ENCODE results near the gene PSMC1.
A peak's percentile ranks its signal among the peaks of the same experiment; 100 is the strongest.

The PSMC1 gene

GRCh38 chr14:90290337-90291011 is 34.1 kb downstream of the PSMC1 start:
- Mint-ChIP-seq H3K36me3 (peaks cover 9% of the 10 kb centered on the region), H3K27ac (no peak overlapping the region), H3K4me1 (no peaks in the 10 kb centered on the region), H3K27me3 (no peaks in the 10 kb centered on the region), H3K9me3 (no peaks in the 10 kb centered on the region), H3K4me3 (no peak overlapping the region)

GRCh38 chr14:90291699-90292098 is 35.3 kb downstream of the PSMC1 start:
- no peaks in the 10 kb centered on the region for H3K27me3 Mint-ChIP-seq
- H3K27ac Mint-ChIP-seq = peak overlapping the region; percentile 46
- no peaks in the 10 kb centered on the region for H3K4me1 Mint-ChIP-seq
- no peaks in the 10 kb centered on the region for H3K9me3 Mint-ChIP-seq
- H3K36me3 Mint-ChIP-seq = peaks cover 9% of the 10 kb centered on the region
- no peak overlapping the region for H3K4me3 Mint-ChIP-seq

GRCh38 chr14:90293766-90294730 is 37.7 kb downstream of the PSMC1 start:
- no peak overlapping the region for H3K4me3 Mint-ChIP-seq
- H3K27ac Mint-ChIP-seq = peak overlapping the region; percentile 13
- no peaks in the 10 kb centered on the region for H3K9me3 Mint-ChIP-seq
- H3K4me1 Mint-ChIP-seq = no peaks in the 10 kb centered on the region
- H3K36me3 Mint-ChIP-seq = peaks cover 9% of the 10 kb centered on the region
- no peaks in the 10 kb centered on the region for H3K27me3 Mint-ChIP-seq

GRCh38 chr14:90294872-90295271 is 38.5 kb downstream of the PSMC1 start:
- peaks cover 9% of the 10 kb centered on the region for H3K36me3 Mint-ChIP-seq
- H3K27me3 Mint-ChIP-seq = no peaks in the 10 kb centered on the region
- H3K4me3 Mint-ChIP-seq = no peak overlapping the region
- H3K9me3 Mint-ChIP-seq = no peaks in the 10 kb centered on the region
- no peak overlapping the region for H3K27ac Mint-ChIP-seq
- H3K4me1 Mint-ChIP-seq = no peaks in the 10 kb centered on the region

GRCh38 chr14:90295870-90296516 is 39.6 kb downstream of the PSMC1 start:
- H3K4me3 Mint-ChIP-seq = no peak overlapping the region
- H3K27ac Mint-ChIP-seq = no peak overlapping the region
- no peaks in the 10 kb centered on the region for H3K27me3 Mint-ChIP-seq
- H3K9me3 Mint-ChIP-seq = no peaks in the 10 kb centered on the region
- H3K36me3 Mint-ChIP-seq = peaks cover 13% of the 10 kb centered on the region
- H3K4me1 Mint-ChIP-seq = peaks cover 9% of the 10 kb centered on the region

- Mint-ChIP-seq H3K4me3 (no peak overlapping the region), H3K27me3 (no peaks in the 10 kb centered on the region), H3K27ac (no peak overlapping the region), H3K4me1 (peaks cover 15% of the 10 kb centered on the region), H3K36me3 (peaks cover 13% of the 10 kb centered on the region), H3K9me3 (no peaks in the 10 kb centered on the region)
Observed at GRCh38 chr14:90296641-90297040, 40.3 kb downstream of the PSMC1 start.

- H3K36me3 Mint-ChIP-seq = peaks cover 13% of the 10 kb centered on the region
- no peaks in the 10 kb centered on the region for H3K9me3 Mint-ChIP-seq
- no peaks in the 10 kb centered on the region for H3K27me3 Mint-ChIP-seq
- H3K4me1 Mint-ChIP-seq = peaks cover 23% of the 10 kb centered on the region
- no peak overlapping the region for H3K4me3 Mint-ChIP-seq
- peak overlapping the region; percentile 23 for H3K27ac Mint-ChIP-seq
Observed at GRCh38 chr14:90297876-90298629, 41.7 kb downstream of the PSMC1 start.

- Mint-ChIP-seq H3K27me3 (no peaks in the 10 kb centered on the region), H3K9me3 (no peaks in the 10 kb centered on the region), H3K4me1 (peaks cover 23% of the 10 kb centered on the region), H3K36me3 (peaks cover 9% of the 10 kb centered on the region), H3K4me3 (no peak overlapping the region), H3K27ac (no peak overlapping the region)
Observed at GRCh38 chr14:90299408-90299807, 43.1 kb downstream of the PSMC1 start.

GRCh38 chr14:90300611-90301047 is 44.3 kb downstream of the PSMC1 start:
- H3K27ac Mint-ChIP-seq = peak overlapping the region; percentile 85
- peaks cover 10% of the 10 kb centered on the region for H3K36me3 Mint-ChIP-seq
- no peaks in the 10 kb centered on the region for H3K27me3 Mint-ChIP-seq
- H3K4me1 Mint-ChIP-seq = peaks cover 23% of the 10 kb centered on the region
- no peaks in the 10 kb centered on the region for H3K9me3 Mint-ChIP-seq
- no peak overlapping the region for H3K4me3 Mint-ChIP-seq

GRCh38 chr14:90301122-90301521 is 44.8 kb downstream of the PSMC1 start:
- no peak overlapping the region for H3K4me3 Mint-ChIP-seq
- H3K27ac Mint-ChIP-seq = peak overlapping the region; percentile 30
- H3K4me1 Mint-ChIP-seq = peaks cover 23% of the 10 kb centered on the region
- H3K9me3 Mint-ChIP-seq = no peaks in the 10 kb centered on the region
- peaks cover 10% of the 10 kb centered on the region for H3K36me3 Mint-ChIP-seq
- no peaks in the 10 kb centered on the region for H3K27me3 Mint-ChIP-seq

GRCh38 chr14:90301668-90302090 is 45.3 kb downstream of the PSMC1 start:
- Mint-ChIP-seq H3K9me3 (no peaks in the 10 kb centered on the region), H3K27me3 (no peaks in the 10 kb centered on the region), H3K27ac (peak overlapping the region; percentile 55), H3K4me3 (no peak overlapping the region), H3K36me3 (peaks cover 7% of the 10 kb centered on the region), H3K4me1 (peaks cover 23% of the 10 kb centered on the region)

GRCh38 chr14:90302529-90303303 is 46.4 kb downstream of the PSMC1 start:
- Mint-ChIP-seq H3K4me1 (peaks cover 23% of the 10 kb centered on the region), H3K36me3 (peaks cover 6% of the 10 kb centered on the region), H3K27ac (no peak overlapping the region), H3K9me3 (no peaks in the 10 kb centered on the region), H3K27me3 (no peaks in the 10 kb centered on the region), H3K4me3 (no peak overlapping the region)

- Mint-ChIP-seq H3K9me3 (no peaks in the 10 kb centered on the region), H3K4me3 (no peak overlapping the region), H3K27ac (no peak overlapping the region), H3K27me3 (no peaks in the 10 kb centered on the region), H3K4me1 (peaks cover 23% of the 10 kb centered on the region), H3K36me3 (peaks cover 8% of the 10 kb centered on the region)
Observed at GRCh38 chr14:90303473-90303872, 47.1 kb downstream of the PSMC1 start.

GRCh38 chr14:90304502-90304901 is 48.1 kb downstream of the PSMC1 start:
- peaks cover 23% of the 10 kb centered on the region for H3K4me1 Mint-ChIP-seq
- H3K27me3 Mint-ChIP-seq = no peaks in the 10 kb centered on the region
- peaks cover 16% of the 10 kb centered on the region for H3K36me3 Mint-ChIP-seq
- no peaks in the 10 kb centered on the region for H3K9me3 Mint-ChIP-seq
- no peak overlapping the region for H3K4me3 Mint-ChIP-seq
- H3K27ac Mint-ChIP-seq = no peak overlapping the region

Measured in activated naive CD4-positive, alpha-beta T cell treated with anti-CD3 and anti-CD28 coated beads, Interleukin-2, amount 50 U/mL, for 24 hours (primary cell).